IMR-90 (cell line): Measurements from ENCODE around the gene HNRNPM. TPM values are rescaled to one million over a fixed set of nuclear protein-coding genes. Genes with fewer than 3 reads are reported as not detected.
A peak's percentile ranks its signal among the peaks of the same experiment; 100 is the strongest.

Experiments used
- ATAC-seq: fragments of 200-7000 bp; cut with Tn5 transposase; 2 replicates; pipeline ENCODE4 v1.9.1; 2020; ENCODE audit warnings: low read depth, mild to moderate bottlenecking, moderate library complexity
- BruUV-seq: library from RNA; stranded (reverse); fragments of 400-500 nt; replicated peaks from 2 replicates; lab custom pipeline; 2021; lab: Mats Ljungman, UMichigan
- CTCF ChIA-PET: fragments of 300-600 bp; formaldehyde crosslinking; extraction: SDS; loops from one replicate; lab custom pipeline; 2021; ENCODE audit warnings: antibody characterized with exemption; lab: Yijun Ruan, JAX
- POLR2A ChIA-PET: fragments of 300-600 bp; sonication (Branson Sonifier 250); formaldehyde crosslinking; loops from one replicate; lab custom pipeline; 2022; ENCODE audit warnings: antibody characterized with exemption; ENCODE audit not compliant: unreplicated experiment; lab: Charles Lee
- DNase-seq: peaks from one replicate; pipeline ENCODE4 v3.0.0; 2013
- H2AFZ ChIP-seq: replicated peaks from 2 replicates; pipeline ENCODE3; 2013; ENCODE audit warnings: low read length, mild to moderate bottlenecking; ENCODE audit not compliant: poor library complexity
- H2AK5ac ChIP-seq: 2 replicates; pipeline ENCODE4 v1.6.1; 2013; ENCODE audit warnings: low read depth, low read length, inconsistent platforms
- H2AK9ac ChIP-seq: replicated peaks from 2 replicates; pipeline ENCODE3; 2013; ENCODE audit warnings: mild to moderate bottlenecking, low read depth, low read length, moderate library complexity; ENCODE audit not compliant: poor library complexity
- H2BK120ac ChIP-seq: 2 replicates; pipeline ENCODE4 v1.6.1; 2013; ENCODE audit warnings: low read depth, low read length, inconsistent platforms
- H2BK15ac ChIP-seq: 3 replicates; pipeline ENCODE4 v1.6.1; 2013; ENCODE audit warnings: low read depth, low read length, inconsistent platforms
- H2BK20ac ChIP-seq: 2 replicates; pipeline ENCODE4 v1.6.1; 2013; ENCODE audit warnings: low read depth, mild to moderate bottlenecking, inconsistent platforms, low read length, moderate library complexity
- H2BK5ac ChIP-seq: 2 replicates; pipeline ENCODE4 v1.6.1; 2013; ENCODE audit warnings: mild to moderate bottlenecking, low read depth, low read length, inconsistent platforms; ENCODE audit not compliant: poor library complexity, severe bottlenecking
- H3K14ac ChIP-seq: replicated peaks from 2 replicates; pipeline ENCODE4 v1.6.1; 2013; ENCODE audit warnings: low read depth, low read length, inconsistent platforms
- H3K18ac ChIP-seq: 2 replicates; pipeline ENCODE4 v1.6.1; 2013; ENCODE audit warnings: low read depth, low read length, control low read depth
- H3K23ac ChIP-seq: 2 replicates; pipeline ENCODE4 v1.6.1; 2013; ENCODE audit warnings: low read depth, low read length, inconsistent platforms
- H3K27ac ChIP-seq: 2 replicates; pipeline ENCODE4 v1.5.1; 2013; ENCODE audit warnings: mild to moderate bottlenecking, control low read depth, low read length; ENCODE audit not compliant: insufficient read depth
- H3K27me3 ChIP-seq: 2 replicates; pipeline ENCODE4 v1.6.1; 2013; ENCODE audit warnings: low read length; ENCODE audit not compliant: control insufficient read depth, insufficient read depth
- H3K36me3 ChIP-seq: 2 replicates; pipeline ENCODE4 v1.6.1; 2013; ENCODE audit warnings: low read length, mixed read lengths; ENCODE audit not compliant: control insufficient read depth, insufficient read depth
- H3K4ac ChIP-seq: 2 replicates; pipeline ENCODE4 v1.6.1; 2013; ENCODE audit warnings: low read depth, low read length, inconsistent platforms
- H3K4me1 ChIP-seq: 2 replicates; pipeline ENCODE4 v1.6.1; 2013; ENCODE audit warnings: low read length, mixed read lengths; ENCODE audit not compliant: control insufficient read depth, insufficient read depth
- H3K4me2 ChIP-seq: 2 replicates; pipeline ENCODE4 v1.6.1; 2013; ENCODE audit warnings: low read depth, mild to moderate bottlenecking, control low read depth, low read length, moderate library complexity
- H3K4me3 ChIP-seq: 2 replicates; pipeline ENCODE4 v1.5.1; 2013; ENCODE audit warnings: low read depth, mild to moderate bottlenecking, control low read depth, low read length, moderate library complexity; ENCODE audit not compliant: insufficient read depth
- H3K56ac ChIP-seq: 2 replicates; pipeline ENCODE4 v1.6.1; 2013; ENCODE audit warnings: low read length, inconsistent platforms; ENCODE audit not compliant: insufficient read depth; ENCODE audit errors: extremely low read depth
- H3K79me1 ChIP-seq, 2 experiments: 2 replicates each; pipeline ENCODE4 v1.6.1; 2013; ENCODE audit warnings: low read length in 2 of 2, inconsistent platforms in 1 of 2, low read depth in 1 of 2
- H3K9ac ChIP-seq: 2 replicates; pipeline ENCODE4 v1.6.1; 2013; ENCODE audit warnings: low read depth, low read length, control low read depth
- H3K9me1 ChIP-seq: 2 replicates; pipeline ENCODE4 v1.6.1; 2013; ENCODE audit warnings: low read length, inconsistent platforms; ENCODE audit not compliant: insufficient read depth
- H3K9me3 ChIP-seq: 2 replicates; pipeline ENCODE4 v1.6.1; 2013; ENCODE audit warnings: low read length; ENCODE audit not compliant: control insufficient read depth, insufficient read depth
- H4K20me1 ChIP-seq: 2 replicates; pipeline ENCODE4 v1.6.1; 2013; ENCODE audit warnings: low read length, inconsistent platforms; ENCODE audit not compliant: insufficient read depth
- H4K5ac ChIP-seq: 2 replicates; pipeline ENCODE4 v1.6.1; 2013; ENCODE audit warnings: mild to moderate bottlenecking, low read depth, low read length, control low read depth
- H4K8ac ChIP-seq, 2 experiments: 2 replicates each; pipeline ENCODE4 v1.6.1; 2013; ENCODE audit warnings: low read depth in 2 of 2, low read length in 2 of 2, control low read depth in 1 of 2, inconsistent platforms in 1 of 2
- H4K91ac ChIP-seq: 2 replicates; pipeline ENCODE4 v1.6.1; 2013; ENCODE audit warnings: low read depth, low read length, inconsistent platforms; ENCODE audit not compliant: insufficient read depth
- BHLHE40 ChIP-seq: fragments of 150-350 bp; IDR thresholded peaks from 2 replicates; pipeline ENCODE4 v1.6.1; 2016; ENCODE audit warnings: mild to moderate bottlenecking, low read depth, low read length
- CEBPB ChIP-seq: IDR thresholded peaks from 2 replicates; pipeline ENCODE4 v1.6.1; 2012; ENCODE audit warnings: low read depth, low read length, improper control_type of control experiment
- CHD1 ChIP-seq: IDR thresholded peaks from 2 replicates; pipeline ENCODE4 v1.6.1; 2012; ENCODE audit warnings: low read depth, low read length, improper control_type of control experiment
- FOS ChIP-seq: fragments of 150-350 bp; IDR thresholded peaks from 2 replicates; pipeline ENCODE4 v1.6.1; 2016; ENCODE audit warnings: low read depth, low read length
- MAFK ChIP-seq: IDR thresholded peaks from 2 replicates; pipeline ENCODE4 v1.6.1; 2012; ENCODE audit warnings: low read depth, low read length, improper control_type of control experiment
- MAZ ChIP-seq: IDR thresholded peaks from 2 replicates; pipeline ENCODE4 v1.6.1; 2012; ENCODE audit warnings: low read depth, mild to moderate bottlenecking, low read length, improper control_type of control experiment, moderate library complexity, borderline replicate concordance
- NFE2L2 ChIP-seq: fragments of 150-350 bp; IDR thresholded peaks from 2 replicates; pipeline ENCODE4 v1.6.1; 2016; ENCODE audit warnings: low read depth, mild to moderate bottlenecking, low read length
- POLR2A ChIP-seq: IDR thresholded peaks from 2 replicates; pipeline ENCODE4 v1.6.1; 2012; ENCODE audit warnings: mild to moderate bottlenecking, low read depth, low read length
- RCOR1 ChIP-seq: IDR thresholded peaks from 2 replicates; pipeline ENCODE4 v1.6.1; 2012; ENCODE audit warnings: mild to moderate bottlenecking, low read length, improper control_type of control experiment; ENCODE audit not compliant: insufficient replicate concordance
- RFX5 ChIP-seq: IDR thresholded peaks from 2 replicates; pipeline ENCODE4 v1.8.0; 2012; ENCODE audit warnings: low read depth, mild to moderate bottlenecking, low read length, moderate library complexity
- SMC3 ChIP-seq: fragments of 150-350 bp; IDR thresholded peaks from 2 replicates; pipeline ENCODE4 v1.6.1; 2016; ENCODE audit warnings: low read depth, mild to moderate bottlenecking, antibody characterized with exemption, low read length, moderate library complexity
- WGBS, 2 experiments: methylation state at CpG; one replicate each; pipeline versions ENCODE4 v1.1.5 to v1.1.7; 2013; ENCODE audit warnings: missing lambda C conversion rate in 2 of 2; ENCODE audit not compliant: insufficient read length in 1 of 2; ENCODE audit errors: extremely low coverage in 2 of 2; 5-methylcytosine and 5-hydroxymethylcytosine counted together
- dilution Hi-C: fragments of 300-500 bp; cut with HindIII; formaldehyde crosslinking; loops from one replicate; pipeline ENCODE4 v1.14.3; 2018; ENCODE audit warnings: low sequenced_read_pairs; ENCODE audit not compliant: unreplicated experiment
- in situ Hi-C: fragments of 300-500 bp; cut with MboI; formaldehyde crosslinking; loops from 3 replicates; pipeline ENCODE4 v1.14.3; 2019; ENCODE audit warnings: low sequenced_read_pairs, inconsistent platforms, mixed read lengths
- intact Hi-C: fragments of 100-400 bp; cut with micrococcal nuclease; formaldehyde crosslinking; loops from 2 replicates; pipeline ENCODE4 v1.10.0; 2022
- polyA plus RNA-seq, 3 experiments: library from polyadenylated mRNA; depleted of rRNA; stranded (reverse); fragments of >200 nt; gene quantifications; 2 replicates each; pipeline ENCODE4 v1.2.3, GENCODE V29; 2012; ENCODE audit warnings: low replicate concordance in 1 of 3
- total RNA-seq: library from RNA; depleted of rRNA; stranded (reverse); fragments of >200 nt; gene quantifications from 2 replicates; pipeline ENCODE4 v1.2.3, GENCODE V29; 2012
- TF ChIP-seq, protein P1 (sequence below): fragments of 150-350 bp; IDR thresholded peaks from 2 replicates; pipeline ENCODE4 v1.6.1; 2016; ENCODE audit warnings: low read depth, mild to moderate bottlenecking, low read length, moderate library complexity, borderline replicate concordance

Gene HNRNPM
- total and polyA plus RNA-seq, 2 of the 4 experiments (the other 2 are of a cell fraction), result 75.6 to 197 TPM

DNA sequence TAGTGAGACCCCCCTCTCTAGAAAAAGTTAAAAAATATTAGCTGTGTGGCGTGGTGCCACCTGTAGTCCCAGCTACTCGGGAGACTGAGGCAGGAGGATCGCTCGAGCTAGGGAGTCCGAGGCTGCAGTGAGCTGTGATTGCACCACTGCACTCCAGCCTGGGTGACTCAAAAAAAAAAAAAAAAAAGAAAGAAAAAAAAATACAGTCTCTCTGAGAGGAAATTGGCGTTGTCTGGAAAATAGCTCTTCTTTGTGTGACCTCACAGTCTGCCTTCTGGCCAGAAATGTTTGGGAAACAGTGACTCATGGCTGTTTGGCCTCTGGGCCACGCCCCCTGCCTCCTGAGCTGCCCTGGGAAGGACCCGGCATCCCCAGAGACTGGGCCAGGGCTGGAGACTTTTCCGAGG is 21.0 kb upstream of the HNRNPM start:
- ATAC-seq (peak; percentile 100), DNase-seq (peak; percentile 97)
- H3K9me3 ChIP-seq, result no peaks in the 10 kb centered on the region
- H3K4me2 ChIP-seq, result peak overlapping the region; percentile 20; the same call in 1 of the 2 replicates
- TF ChIP-seq FOS, result peak; percentile 82
- TF ChIP-seq MAFK, result no peak
- no peak for TF ChIP-seq CHD1
- TF ChIP-seq MAZ, result peak; percentile 29; the same call in 1 of the 2 replicates
- TF ChIP-seq POLR2A, result no peak
- TF ChIP-seq RCOR1, result peak; percentile 91
- TF ChIP-seq BHLHE40, result peak; percentile 40; the same call in 1 of the 2 replicates
- TF ChIP-seq RFX5, result no peak
- TF ChIP-seq, protein P1, sequence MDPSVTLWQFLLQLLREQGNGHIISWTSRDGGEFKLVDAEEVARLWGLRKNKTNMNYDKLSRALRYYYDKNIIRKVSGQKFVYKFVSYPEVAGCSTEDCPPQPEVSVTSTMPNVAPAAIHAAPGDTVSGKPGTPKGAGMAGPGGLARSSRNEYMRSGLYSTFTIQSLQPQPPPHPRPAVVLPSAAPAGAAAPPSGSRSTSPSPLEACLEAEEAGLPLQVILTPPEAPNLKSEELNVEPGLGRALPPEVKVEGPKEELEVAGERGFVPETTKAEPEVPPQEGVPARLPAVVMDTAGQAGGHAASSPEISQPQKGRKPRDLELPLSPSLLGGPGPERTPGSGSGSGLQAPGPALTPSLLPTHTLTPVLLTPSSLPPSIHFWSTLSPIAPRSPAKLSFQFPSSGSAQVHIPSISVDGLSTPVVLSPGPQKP, result no peak
- no peak for TF ChIP-seq NFE2L2
- TF ChIP-seq CEBPB, result peak; percentile 88
- no peak for TF ChIP-seq SMC3
- no peak overlapping the region for H3K4me3 ChIP-seq
- H4K91ac ChIP-seq, result no peak overlapping the region
- peak overlapping the region; percentile 10; the same call in 1 of the 2 replicates for H2AK5ac ChIP-seq
- peak overlapping the region; percentile 47 for H2AFZ ChIP-seq
- 0 out of 2 replicates have a peak, but pooled peaks cover 2% of the 10 kb centered on the region for H3K9me1 ChIP-seq
- H3K27ac ChIP-seq, result peak overlapping the region; percentile 23; the same call in 1 of the 2 replicates
- in situ Hi-C loops (no loop called here), intact Hi-C loops (loop anchor here (2.0 kb wide), 1 partner anchor 21 kb away; the partner anchor contains the start of gene HNRNPM), dilution Hi-C loops (no loop called here)
- no peak overlapping the region for H3K9ac ChIP-seq
- 0% methylated on average over 3 of the region's 9 CpGs; no CpG with 5 or more reads in 1 of the 2 experiments for WGBS, 2 experiments
- no peak overlapping the region; the same call in 2 of the 3 replicates for H2BK15ac ChIP-seq
- peaks cover 0 to 7% of the 10 kb centered on the region in 2 experiments; a peak in 2 of 4 replicates for H3K79me1 ChIP-seq
- ChIA-PET POLR2A (interaction anchor here (0.6 kb wide), 2 partner anchors 38 to 67 kb away, joined by 7 to 10 read pairs; no protein-coding TSS in a partner anchor), CTCF (interaction anchor here (0.6 to 1.0 kb wide), 3 partner anchors 11 to 70 kb away, joined by 3 read pairs; partner anchors contain the start of gene MARCHF2)
- H3K23ac ChIP-seq, result no peak overlapping the region
- H3K56ac ChIP-seq, result no peak overlapping the region
- H3K18ac ChIP-seq, result no peak overlapping the region
- H4K8ac ChIP-seq, result peak overlapping the region in 1 of 2 experiments; percentile 60; a peak in 1 of 4 replicates
- no peaks in the 10 kb centered on the region for H3K36me3 ChIP-seq
- no peaks in the 10 kb centered on the region for H3K27me3 ChIP-seq
- 0 out of 2 replicates have a peak overlapping the region, but pooled peaks have one; percentile 21 for H2BK20ac ChIP-seq
- peak overlapping the region; percentile 4 for H2BK5ac ChIP-seq
- peak overlapping the region; percentile 55; the same call in 1 of the 2 replicates for H2BK120ac ChIP-seq
- H3K14ac ChIP-seq, result 0 out of 2 replicates have a peak overlapping the region, but pooled peaks have one; percentile 55
- H2AK9ac ChIP-seq, result peak overlapping the region; percentile 8
- H4K5ac ChIP-seq, result 0 out of 2 replicates have a peak overlapping the region, but pooled peaks have one; percentile 6
- peaks cover 4% of the 10 kb centered on the region for H3K4me1 ChIP-seq
- no TSS peak for BruUV-seq
- H4K20me1 ChIP-seq, result no peaks in the 10 kb centered on the region
- peak overlapping the region; percentile 62 for H3K4ac ChIP-seq
